HepG2 (cell line): ENCODE data around the gene RPL38. TPM values are rescaled to one million over a fixed set of nuclear protein-coding genes. Genes with fewer than 3 reads are reported as not detected.

Experiments
- ATAC-seq: fragments of 200-7000 bp; cut with Tn5 transposase; 3 replicates; pipeline ENCODE4 v1.9.1; 2020; ENCODE audit warnings: mild to moderate bottlenecking, moderate library complexity
- BruUV-seq: library from RNA; stranded (reverse); fragments of 400-500 nt; replicated peaks from 2 replicates; lab custom pipeline; 2021; lab: Mats Ljungman, UMichigan
- CTCF ChIA-PET: fragments of 300-600 bp; formaldehyde crosslinking; extraction: SDS; loops from one replicate; lab custom pipeline; 2021; ENCODE audit warnings: low total read pairs, inconsistent platforms, low intra/inter-chr PET ratio; lab: Yijun Ruan, JAX
- POLR2A ChIA-PET: fragments of 350-600 bp; sonication (Branson Sonifier 250); formaldehyde crosslinking; loops from one replicate; lab custom pipeline; 2020; ENCODE audit warnings: antibody characterized with exemption, inconsistent platforms; lab: Yijun Ruan, JAX
- DNase-seq: peaks from one replicate; pipeline ENCODE4 v3.0.0-alpha.2; 2015; ENCODE audit warnings: low spot score
- FAIRE-seq: peaks from 3 replicates; lab custom pipeline; 2011; peaks lifted over from hg19 to GRCh38; lab: Jason Lieb, UNC
- H2AFZ ChIP-seq: one replicate; pipeline ENCODE4 v1.6.1; 2011; ENCODE audit warnings: low read length, inconsistent platforms
- H3K27ac ChIP-seq: fragments of 300-600 bp; 3 replicates; pipeline ENCODE4 v1.8.0; 2011; ENCODE audit warnings: mixed run types, mild to moderate bottlenecking, mixed read lengths, low read length, inconsistent platforms; ENCODE audit not compliant: insufficient read depth; ENCODE audit errors: extremely low read length
- H3K27me3 ChIP-seq, 2 experiments: fragments of 200-600 bp in 1 of 2; 2 replicates in 1 of 2; 3 replicates in 1 of 2; pipeline versions ENCODE4 v1.6.0 to v1.8.0; 2011; ENCODE audit warnings: low read length in 2 of 2, mild to moderate bottlenecking in 2 of 2, moderate library complexity in 2 of 2, inconsistent platforms in 1 of 2; ENCODE audit not compliant: insufficient read depth in 2 of 2, control insufficient read depth in 1 of 2
- H3K36me3 ChIP-seq, 2 experiments: fragments of 200-600 bp in 1 of 2; replicated peaks in 1 of 2; 2 replicates in 1 of 2; 3 replicates in 1 of 2; pipeline versions ENCODE4 v1.5.1 to v1.8.0; 2011; ENCODE audit warnings: low read length in 2 of 2, inconsistent platforms in 1 of 2; ENCODE audit not compliant: insufficient read depth in 2 of 2, control insufficient read depth in 1 of 2
- H3K4me1 ChIP-seq: 2 replicates; pipeline ENCODE4 v1.5.1; 2012; ENCODE audit warnings: low read length, inconsistent platforms; ENCODE audit not compliant: insufficient read depth
- H3K4me2 ChIP-seq: 2 replicates; pipeline ENCODE4 v1.6.0; 2011; ENCODE audit warnings: low read depth, low read length, inconsistent platforms
- H3K4me3 ChIP-seq, 3 experiments: fragments of 200-600 bp in 1 of 3; sonication (generic), shearing (Covaris generic) in 1 of 3; replicated peaks in 1 of 3; 2 replicates each; pipeline ENCODE4 v1.5.1; 2011 to 2016; ENCODE audit warnings: low read length in 3 of 3, inconsistent platforms in 2 of 3, low read depth in 2 of 3, mild to moderate bottlenecking in 2 of 3, control low read depth in 1 of 3, mixed read lengths in 1 of 3; ENCODE audit not compliant: insufficient read depth in 1 of 3
- H3K79me2 ChIP-seq: one replicate; pipeline ENCODE4 v1.6.1; 2011; ENCODE audit warnings: low read length, inconsistent platforms; ENCODE audit not compliant: insufficient read depth
- H3K9ac ChIP-seq: 2 replicates; pipeline ENCODE4 v1.6.0; 2011; ENCODE audit warnings: mild to moderate bottlenecking, low read depth, low read length, inconsistent platforms; ENCODE audit not compliant: insufficient read depth
- H3K9me3 ChIP-seq: 2 replicates; pipeline ENCODE4 v1.5.1; 2012; ENCODE audit warnings: mild to moderate bottlenecking, low read length
- H4K20me1 ChIP-seq: 2 replicates; pipeline ENCODE4 v1.6.0; 2011; ENCODE audit warnings: inconsistent platforms, mild to moderate bottlenecking, low read length, moderate library complexity; ENCODE audit not compliant: insufficient read depth
- ARID2 ChIP-seq: sonication (generic); formaldehyde crosslinking; IDR thresholded peaks from 2 replicates; pipeline ENCODE4 v1.8.1; 2022; ENCODE audit warnings: mild to moderate bottlenecking, missing genetic modification reagents, borderline replicate concordance
- ASH2L ChIP-seq: fragments of 300-600, 200-600 bp; sonication (generic); IDR thresholded peaks from 2 replicates; pipeline ENCODE4 v1.7.0; 2017; ENCODE audit warnings: low read depth, mild to moderate bottlenecking, moderate library complexity, mixed read lengths, low read length; ENCODE audit not compliant: insufficient read length
- ATF6 ChIP-seq: sonication (generic); formaldehyde crosslinking; conservative IDR thresholded peaks from 2 replicates; pipeline ENCODE4 v1.4.0; 2020; ENCODE audit warnings: missing genetic modification reagents
- ELF4 ChIP-seq: sonication (generic); formaldehyde crosslinking; IDR thresholded peaks from 2 replicates; pipeline ENCODE4 v1.5.0; 2020; ENCODE audit warnings: missing genetic modification reagents, mild to moderate bottlenecking, moderate library complexity, borderline replicate concordance
- KLF13 ChIP-seq: sonication (generic); formaldehyde crosslinking; IDR thresholded peaks from 2 replicates; pipeline ENCODE4 v1.4.0; 2020; ENCODE audit warnings: mild to moderate bottlenecking, missing genetic modification reagents
- MIER3 ChIP-seq: IDR thresholded peaks from 2 replicates; pipeline ENCODE4 v1.6.1; 2016; ENCODE audit warnings: missing compliant biosample characterization, borderline replicate concordance
- NR2C2 ChIP-seq: sonication (generic); formaldehyde crosslinking; IDR thresholded peaks from 2 replicates; pipeline ENCODE4 v1.4.0; 2020; ENCODE audit warnings: missing genetic modification reagents, mild to moderate bottlenecking, moderate library complexity, borderline replicate concordance
- RNF2 ChIP-seq: fragments of 450-650 bp; conservative IDR thresholded peaks from 2 replicates; pipeline ENCODE4 v1.6.1; 2016; ENCODE audit warnings: low read depth
- ZNF251 ChIP-seq: sonication (generic); formaldehyde crosslinking; IDR thresholded peaks from 2 replicates; pipeline ENCODE4 v1.9.0; 2021; ENCODE audit warnings: mild to moderate bottlenecking, missing genetic modification reagents
- ZNF597 ChIP-seq: sonication (generic); formaldehyde crosslinking; IDR thresholded peaks from 2 replicates; pipeline ENCODE4 v1.5.0; 2020; ENCODE audit warnings: missing genetic modification reagents
- ZNF772 ChIP-seq: sonication (generic); formaldehyde crosslinking; IDR thresholded peaks from 2 replicates; pipeline ENCODE4 v1.5.0; 2020; ENCODE audit warnings: mild to moderate bottlenecking, missing genetic modification reagents
- ZNF879 ChIP-seq: sonication (generic); formaldehyde crosslinking; IDR thresholded peaks from 2 replicates; pipeline ENCODE4 v1.8.1; 2023; ENCODE audit warnings: missing genetic modification reagents
- WGBS: methylation state at CpG from one replicate; pipeline ENCODE4 v1.1.6; 2017; ENCODE audit warnings: low lambda C conversion rate; 5-methylcytosine and 5-hydroxymethylcytosine counted together
- in situ Hi-C: cut with HindIII; loops from 2 replicates; pipeline ENCODE4 v1.10.0; 2017; ENCODE audit warnings: low pct_unique_long_range_greater_than_20kb; ENCODE audit not compliant: extremely low pct_ligation_motif_present
- intact Hi-C: fragments of 100-400 bp; cut with micrococcal nuclease; formaldehyde crosslinking; loops from one replicate; pipeline ENCODE4 v1.10.0; 2022; ENCODE audit not compliant: unreplicated experiment
- polyA plus RNA-seq, 8 experiments: library from polyadenylated mRNA; depleted of rRNA in 3 of 8; stranded (reverse) in 7 of 8; unstranded in 1 of 8; fragments of >200 nt; fragmentation: Illumina TruSeq in 4 of 8; extraction: Trizol in 4 of 8; gene quantifications; 2 replicates each; pipeline versions ENCODE4 v1.2.1 to v1.2.3, GENCODE V29; 2011 to 2016; ENCODE audit warnings: low read depth in 4 of 8, missing spikeins in 1 of 8, mixed read lengths in 1 of 8; ENCODE audit not compliant: insufficient read depth in 1 of 8
- total RNA-seq, 5 experiments: library from RNA; depleted of rRNA; stranded (reverse); fragments of >200 nt; fragmentation: Illumina TruSeq; extraction: Trizol; gene quantifications; 2 replicates each; pipeline ENCODE4 v1.2.3, GENCODE V29; 2016; ENCODE audit warnings: low read depth in 1 of 5

RPL38 gene
- total and polyA plus RNA-seq, 2 of the 13 experiments (the other 11 are each of a cell fraction or from before 2014, with no cell fraction given), result 2,370 to 2,372 TPM

- Histone ChIP-seq H3K4me2 (no peak overlapping the region), H4K20me1 (no peaks in the 10 kb centered on the region), H3K4me3 (no peak overlapping the region), H3K36me3 (no peaks in the 10 kb centered on the region), H2AFZ (no peak overlapping the region), H3K9me3 (no peaks in the 10 kb centered on the region), H3K9ac (no peak overlapping the region), H3K27ac (no peak overlapping the region), H3K27me3 (peaks cover 7 to 57% of the 10 kb centered on the region in 2 experiments; a peak in 4 of 5 replicates), H3K4me1 (no peaks in the 10 kb centered on the region), H3K79me2 (no peaks in the 10 kb centered on the region)
- DNase-seq, result no peak
- no TSS peak for BruUV-seq
- ChIA-PET CTCF (no interaction called here), POLR2A (no interaction called here)
- TF ChIP-seq ZNF597 (no peak), ARID2 (no peak), RNF2 (no peak), ZNF879 (CRISPR knock-in tag) (no peak), KLF13 (CRISPR knock-in tag) (no peak), ASH2L (no peak), ZNF772 (CRISPR knock-in tag) (no peak)
- in situ Hi-C loops, result loop anchor here (10.0 kb wide), 1 partner anchor 746 kb away; no protein-coding TSS in a partner anchor
- FAIRE-seq, result no peak
- intact Hi-C loops, result no loop called here
- WGBS, result 15% methylated on average over 8 of the region's 8 CpGs
- ATAC-seq, result no peak
These were observed 23.1 kb upstream of the RPL38 start for GRCh38 chr17:74180336-74180735.

- POLR2A ChIA-PET, result no interaction called here
- Histone ChIP-seq H2AFZ (no peak overlapping the region), H3K27me3 (peaks cover 5 to 54% of the 10 kb centered on the region in 2 experiments; a peak in 3 of 5 replicates), H3K27ac (no peak overlapping the region), H3K36me3 (no peaks in the 10 kb centered on the region), H4K20me1 (no peaks in the 10 kb centered on the region), H3K4me2 (no peak overlapping the region), H3K9me3 (no peaks in the 10 kb centered on the region), H3K4me3 (no peak overlapping the region), H3K79me2 (no peaks in the 10 kb centered on the region), H3K9ac (no peak overlapping the region), H3K4me1 (no peaks in the 10 kb centered on the region)
- intact Hi-C loops (no loop called here), in situ Hi-C loops (loop anchor here (10.0 kb wide), 1 partner anchor 747 kb away; no protein-coding TSS in a partner anchor)
- BruUV-seq, result no TSS peak
- DNase-seq, result no peak
- CTCF ChIA-PET, result no interaction called here
- whole genome bisulfite sequencing, result 1% methylated on average over 4 of the region's 4 CpGs
- ATAC-seq, result no peak
- FAIRE-seq, result no peak
- no peak for TF ChIP-seq ELF4
- TF ChIP-seq MIER3, result no peak
- TF ChIP-seq ATF6 (CRISPR knock-in tag), result no peak
- no peak for TF ChIP-seq NR2C2
- no peak for TF ChIP-seq ZNF251
These were observed 22.1 kb upstream of the RPL38 start for GRCh38 chr17:74181341-74181740.
